NB4 (cell line): ENCODE data around the gene CUL1.

Source experiments
- DNase-seq: peaks from one replicate; pipeline ENCODE4 v3.0.0; 2010; ENCODE audit warnings: low read depth
- H3K4me3 ChIP-seq: one replicate; pipeline ENCODE4 v1.5.1; 2011; ENCODE audit warnings: mild to moderate bottlenecking, low read depth, low read length, moderate library complexity
- CTCF ChIP-seq: IDR thresholded peaks from one replicate; pipeline ENCODE4 v1.5.1; 2012; ENCODE audit warnings: low read depth, low read length
- MAX ChIP-seq: IDR thresholded peaks from 2 replicates; pipeline ENCODE4 v1.6.1; 2011; ENCODE audit warnings: low read depth, low read length
- MYC ChIP-seq: IDR thresholded peaks from 2 replicates; pipeline ENCODE4 v1.6.1; 2011; ENCODE audit warnings: low read depth, low read length
- POLR2A ChIP-seq: IDR thresholded peaks from 2 replicates; pipeline ENCODE4 v1.6.1; 2011; ENCODE audit warnings: mild to moderate bottlenecking; ENCODE audit not compliant: insufficient read length; ENCODE audit errors: extremely low read depth

Gene CUL1

GRCh38 chr7:148819697-148820360, 121.1 kb downstream of the CUL1 start:
- no peak overlapping the region for H3K4me3 ChIP-seq
- no peak for DNase-seq
- TF ChIP-seq POLR2A = no peak
- TF ChIP-seq MAX = no peak
- no peak for TF ChIP-seq MYC
- TF ChIP-seq CTCF = no peak

- H3K4me3 ChIP-seq = no peak overlapping the region
- TF ChIP-seq MYC (no peak), CTCF (no peak), POLR2A (no peak), MAX (no peak)
- no peak for DNase-seq
Measured at GRCh38 chr7:148821422-148821821, 122.7 kb downstream of the CUL1 start.

- no peak overlapping the region for H3K4me3 ChIP-seq
- no peak for DNase-seq
- TF ChIP-seq MAX = no peak
- no peak for TF ChIP-seq POLR2A
- TF ChIP-seq CTCF = no peak
- no peak for TF ChIP-seq MYC
Measured at GRCh38 chr7:148824864-148825263, 126.2 kb downstream of the CUL1 start.

- TF ChIP-seq MAX = no peak
- no peak for TF ChIP-seq MYC
- TF ChIP-seq CTCF = no peak
- TF ChIP-seq POLR2A = no peak
- H3K4me3 ChIP-seq = no peak overlapping the region
- no peak for DNase-seq
Measured at GRCh38 chr7:148825338-148825737, 126.6 kb downstream of the CUL1 start.

GRCh38 chr7:148828965-148829364, 130.3 kb downstream of the CUL1 start:
- no peak overlapping the region for H3K4me3 ChIP-seq
- no peak for DNase-seq
- no peak for TF ChIP-seq MYC
- no peak for TF ChIP-seq CTCF
- no peak for TF ChIP-seq MAX
- no peak for TF ChIP-seq POLR2A
